Measurements from ENCODE around the gene LRRC3. TPM values are rescaled to one million over a fixed set of nuclear protein-coding genes. Genes with fewer than 3 reads are reported as not detected.

LRRC3 gene
- polyA plus RNA-seq, 1 experiment: 0.59 TPM

- POLR2A ChIA-PET: no interaction called here
- Histone ChIP-seq H3K27me3 (ENCODE audit: control insufficient read depth, insufficient read depth, low read length) (no peaks in the 10 kb centered on the region), H3K4me3 (ENCODE audit: low read depth, low read length) (no peak overlapping the region), H3K36me3 (ENCODE audit: control insufficient read depth, insufficient read depth, low read length) (no peaks in the 10 kb centered on the region)
- CTCF ChIA-PET: interaction anchor here (1.3 kb wide), 1 partner anchor 13 kb away, joined by 3 read pairs; no protein-coding TSS in a partner anchor
- TF ChIP-seq CTCF (IDR thresholded peaks at IDR 0.05; ENCODE audit: insufficient read depth, low read depth, low read length): no peak
- no peak for DNase-seq (ENCODE audit: low read depth)
Measured at GRCh38 chr21:44449473-44450363, 5.6 kb upstream of the LRRC3 start.

GRCh38 chr21:44450402-44450801 lies 4.9 kb upstream of the LRRC3 start:
- H3K36me3 ChIP-seq (ENCODE audit: control insufficient read depth, insufficient read depth, low read length): no peaks in the 10 kb centered on the region
- ChIA-PET POLR2A (no interaction called here), CTCF (interaction anchor here (1.3 to 1.4 kb wide), 2 partner anchors 13 to 37 kb away, joined by 3 read pairs; no protein-coding TSS in a partner anchor)
- TF ChIP-seq CTCF (IDR thresholded peaks at IDR 0.05; ENCODE audit: insufficient read depth, low read depth, low read length): no peak
- H3K27me3 ChIP-seq (ENCODE audit: control insufficient read depth, insufficient read depth, low read length): no peaks in the 10 kb centered on the region
- no peak for DNase-seq (ENCODE audit: low read depth)
- H3K4me3 ChIP-seq (ENCODE audit: low read depth, low read length): no peak overlapping the region

- no peak for DNase-seq (ENCODE audit: low read depth)
- H3K27me3 ChIP-seq (ENCODE audit: control insufficient read depth, insufficient read depth, low read length): no peaks in the 10 kb centered on the region
- TF ChIP-seq CTCF (IDR thresholded peaks at IDR 0.05; ENCODE audit: insufficient read depth, low read depth, low read length): no peak
- no peak overlapping the region for H3K4me3 ChIP-seq (ENCODE audit: low read depth, low read length)
- no peaks in the 10 kb centered on the region for H3K36me3 ChIP-seq (ENCODE audit: control insufficient read depth, insufficient read depth, low read length)
- POLR2A ChIA-PET: no interaction called here
- CTCF ChIA-PET: interaction anchor here (1.3 to 1.4 kb wide), 2 partner anchors 14 to 37 kb away, joined by 3 read pairs; no protein-coding TSS in a partner anchor
Measured at GRCh38 chr21:44450999-44451398, 4.3 kb upstream of the LRRC3 start.

GRCh38 chr21:44453120-44453519 lies 2.2 kb upstream of the LRRC3 start:
- CTCF ChIA-PET: no interaction called here
- POLR2A ChIA-PET: no interaction called here
- no peak for TF ChIP-seq CTCF (IDR thresholded peaks at IDR 0.05; ENCODE audit: insufficient read depth, low read depth, low read length)
- Histone ChIP-seq H3K36me3 (ENCODE audit: control insufficient read depth, insufficient read depth, low read length) (no peaks in the 10 kb centered on the region), H3K4me3 (ENCODE audit: low read depth, low read length) (no peak overlapping the region), H3K27me3 (ENCODE audit: control insufficient read depth, insufficient read depth, low read length) (no peaks in the 10 kb centered on the region)
- no peak for DNase-seq (ENCODE audit: low read depth)

- CTCF ChIA-PET: no interaction called here
- TF ChIP-seq CTCF (IDR thresholded peaks at IDR 0.05; ENCODE audit: insufficient read depth, low read depth, low read length): no peak
- no peak for DNase-seq (ENCODE audit: low read depth)
- no peak overlapping the region for H3K4me3 ChIP-seq (ENCODE audit: low read depth, low read length)
- no peaks in the 10 kb centered on the region for H3K36me3 ChIP-seq (ENCODE audit: control insufficient read depth, insufficient read depth, low read length)
- H3K27me3 ChIP-seq (ENCODE audit: control insufficient read depth, insufficient read depth, low read length): no peaks in the 10 kb centered on the region
- POLR2A ChIA-PET: no interaction called here
Measured at GRCh38 chr21:44454058-44454457, 1.3 kb upstream of the LRRC3 start.
